GM21367 (cell line): Measurements from ENCODE around the gene FAM98C.

ENCODE experiments used
- ATAC-seq: cut with Tn5 transposase; IDR thresholded peaks from one replicate; pipeline ENCODE4 v1.9.1; 2021; ENCODE audit not compliant: unreplicated experiment

FAM98C gene

DNA sequence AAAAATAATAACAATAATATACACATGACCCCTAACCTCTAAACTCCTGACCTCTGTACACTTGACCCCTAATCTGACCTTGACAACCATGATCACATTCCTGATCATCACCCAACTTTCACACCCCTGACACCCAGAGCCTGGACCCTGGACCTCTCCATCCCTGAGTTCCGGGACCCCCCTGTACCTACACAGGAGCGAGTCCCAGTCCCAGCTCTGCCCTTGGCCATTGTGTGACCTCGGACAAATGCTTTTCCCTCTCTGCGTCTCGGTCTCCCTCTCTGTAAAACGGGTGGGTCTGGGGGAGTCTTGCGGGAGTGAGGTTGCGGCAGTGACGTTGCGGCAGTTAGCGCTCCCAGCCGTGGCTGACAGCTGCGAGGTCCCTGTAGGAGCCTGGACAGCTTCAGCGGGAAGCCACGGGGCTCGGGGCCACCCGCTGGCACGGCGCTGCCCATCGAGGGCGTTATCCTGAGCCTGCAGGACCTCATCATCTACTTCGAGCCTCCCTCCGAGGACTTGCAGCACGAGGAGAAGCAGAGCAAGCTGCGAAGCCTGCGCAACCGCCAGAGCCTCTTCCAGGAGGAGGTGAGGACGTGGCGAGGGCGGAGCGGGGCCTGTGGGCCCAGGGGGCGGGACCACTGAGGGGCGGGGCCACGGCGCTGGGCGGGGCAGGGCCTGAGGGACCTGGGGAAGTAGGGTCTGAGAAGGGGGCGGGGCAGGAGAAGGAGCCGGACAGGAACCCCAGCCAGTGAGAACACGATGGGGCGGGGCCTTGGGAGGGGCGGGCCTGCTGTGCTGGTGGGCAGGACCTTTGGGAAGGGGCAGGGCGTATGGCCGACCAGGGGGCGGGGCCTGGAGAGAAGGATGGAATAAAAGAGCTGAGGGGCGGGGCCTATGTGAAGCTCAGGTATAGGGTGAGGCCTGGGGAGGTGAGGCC is 49.8 kb downstream of the FAM98C start:
- ATAC-seq = no peak

DNA sequence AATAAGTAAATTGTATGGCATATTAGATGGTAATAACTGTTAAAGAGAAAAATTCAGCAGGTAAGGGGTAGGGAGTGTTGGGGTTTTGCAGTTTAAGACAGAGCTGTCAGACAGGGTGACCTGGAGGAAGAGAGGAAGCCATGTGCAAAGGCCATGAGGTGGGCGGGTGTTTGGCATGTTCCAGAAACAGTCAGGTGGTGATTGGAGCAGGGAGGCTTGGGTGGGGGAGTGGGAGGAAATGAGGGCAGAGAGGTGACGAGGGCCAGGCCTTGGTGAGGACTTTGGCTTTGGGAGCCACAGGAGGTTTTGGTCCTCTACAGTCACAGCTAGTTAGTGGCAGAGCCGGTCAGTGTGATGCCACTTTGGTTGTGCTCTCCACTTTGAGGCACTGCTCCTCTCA is 50.7 kb downstream of the FAM98C start:
- ATAC-seq = no peak

DNA sequence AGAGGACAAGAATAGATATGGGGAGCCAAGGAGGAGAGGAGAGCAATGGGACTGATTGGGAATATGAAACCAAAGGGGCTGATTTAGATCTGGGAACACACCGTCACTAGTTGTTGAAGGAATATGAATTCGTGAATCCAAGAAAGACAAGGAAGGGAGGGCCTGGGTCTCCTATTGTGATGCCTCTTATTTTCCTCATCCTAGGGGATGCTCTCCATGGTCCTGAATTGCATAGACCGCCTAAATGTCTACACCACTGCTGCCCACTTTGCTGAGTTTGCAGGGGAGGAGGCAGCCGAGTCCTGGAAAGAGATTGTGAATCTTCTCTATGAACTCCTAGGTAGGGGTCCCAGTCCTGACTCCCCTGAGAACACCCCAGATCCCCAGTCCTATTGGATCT is 52.1 kb downstream of the FAM98C start:
- no peak for ATAC-seq

DNA sequence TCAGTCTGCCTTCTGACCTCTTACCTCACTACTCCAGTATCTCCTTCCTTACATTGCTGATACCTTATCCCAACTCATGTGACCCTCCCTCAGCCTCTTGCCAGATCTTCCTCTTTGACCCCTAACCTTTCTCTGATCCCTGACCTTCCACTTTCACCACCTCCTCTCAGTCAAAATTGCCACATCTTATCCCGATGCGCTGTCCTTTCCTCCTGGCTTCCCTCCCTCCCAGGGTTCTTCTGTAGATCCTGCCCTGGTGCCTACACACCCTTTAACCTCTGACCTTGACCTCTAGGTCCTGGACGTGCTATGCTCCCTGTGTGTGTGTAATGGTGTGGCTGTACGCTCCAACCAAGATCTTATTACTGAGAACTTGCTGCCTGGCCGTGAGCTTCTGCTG is 54.3 kb downstream of the FAM98C start:
- ATAC-seq = no peak

- no peak for ATAC-seq
Observed at GRCh38 chr19:38457690-38458405, 55.0 kb downstream of the FAM98C start.
